ENCODE results near the gene LLPH. TPM values are rescaled to one million over a fixed set of nuclear protein-coding genes. Genes with fewer than 3 reads are reported as not detected.
A peak's percentile ranks its signal among the peaks of the same experiment; 100 is the strongest.

LLPH gene
- total RNA-seq, 1 experiment from 2014 or later: 44.3 TPM

GRCh38 chr12:66087365-66087943, 43.1 kb downstream of the LLPH start:
- TF ChIP-seq CTCF (IDR thresholded peaks at IDR 0.05; ENCODE audit: unreplicated experiment): peak; percentile 72
- Mint-ChIP-seq H3K36me3 (ENCODE audit: insufficient read depth, unreplicated experiment) (no peaks in the 10 kb centered on the region), H3K4me1 (ENCODE audit: insufficient read depth, unreplicated experiment) (peaks cover under 1% of the 10 kb centered on the region), H3K27me3 (ENCODE audit: insufficient read depth, unreplicated experiment) (no peaks in the 10 kb centered on the region), H3K9me3 (ENCODE audit: unreplicated experiment) (no peaks in the 10 kb centered on the region), H3K27ac (ENCODE audit: low read depth, unreplicated experiment) (no peak overlapping the region), H3K4me3 (ENCODE audit: unreplicated experiment) (no peak overlapping the region)
- CTCF ChIA-PET: interaction anchor here (0.5 to 4.5 kb wide), 22 partner anchors 8 to 1083 kb away, joined by 3 to 14 read pairs (median 3); no protein-coding TSS in a partner anchor
- intact Hi-C loops (cut with micrococcal nuclease): loop anchor here (1.0 to 5.0 kb wide), 7 partner anchors 50 to 781 kb away; no protein-coding TSS in a partner anchor
- POLR2A ChIA-PET: interaction anchor here (0.6 to 1.0 kb wide), 3 partner anchors 10 to 263 kb away, joined by 3 to 4 read pairs (median 3); partner anchors contain the start of gene HMGA2
- peak; percentile 79 for DNase-seq (ENCODE audit: unreplicated experiment)
- no TSS peak for BruUV-seq (replicated peaks)

DNA sequence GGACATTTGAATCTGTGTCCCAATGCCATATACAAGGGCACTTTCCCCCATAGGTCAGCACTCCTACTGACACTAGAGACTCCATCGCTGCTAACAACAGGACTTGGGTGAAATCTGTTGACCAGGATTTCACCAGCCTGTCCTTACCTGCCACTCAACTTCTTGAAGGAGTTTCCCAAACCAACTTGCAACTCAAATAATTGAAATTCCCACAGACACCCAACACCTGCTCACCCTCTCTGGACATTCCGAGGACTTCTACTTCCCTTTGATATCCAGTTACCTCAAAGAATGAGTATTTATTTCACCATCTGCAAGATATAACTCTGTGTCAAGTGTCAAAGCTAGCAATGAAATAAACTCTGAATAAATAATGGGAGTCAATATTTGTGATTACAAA, 44.6 kb downstream of the LLPH start:
- H3K4me3 Mint-ChIP-seq (ENCODE audit: unreplicated experiment): no peak overlapping the region
- BruUV-seq (replicated peaks): no TSS peak
- no peaks in the 10 kb centered on the region for H3K36me3 Mint-ChIP-seq (ENCODE audit: insufficient read depth, unreplicated experiment)
- DNase-seq (ENCODE audit: unreplicated experiment): no peak
- CTCF ChIA-PET: interaction anchor here (0.6 to 4.5 kb wide), 15 partner anchors 8 to 780 kb away, joined by 3 to 14 read pairs (median 4); no protein-coding TSS in a partner anchor
- POLR2A ChIA-PET: interaction anchor here (0.9 to 1.0 kb wide), 2 partner anchors 9 to 50 kb away, joined by 3 to 4 read pairs; no protein-coding TSS in a partner anchor
- H3K4me1 Mint-ChIP-seq (ENCODE audit: insufficient read depth, unreplicated experiment): no peaks in the 10 kb centered on the region
- intact Hi-C loops (cut with micrococcal nuclease): loop anchor here (2.0 to 5.0 kb wide), 5 partner anchors 49 to 779 kb away; no protein-coding TSS in a partner anchor
- no peak overlapping the region for H3K27ac Mint-ChIP-seq (ENCODE audit: low read depth, unreplicated experiment)
- TF ChIP-seq CTCF (IDR thresholded peaks at IDR 0.05; ENCODE audit: unreplicated experiment): no peak
- no peaks in the 10 kb centered on the region for H3K27me3 Mint-ChIP-seq (ENCODE audit: insufficient read depth, unreplicated experiment)
- H3K9me3 Mint-ChIP-seq (ENCODE audit: unreplicated experiment): no peaks in the 10 kb centered on the region

DNA sequence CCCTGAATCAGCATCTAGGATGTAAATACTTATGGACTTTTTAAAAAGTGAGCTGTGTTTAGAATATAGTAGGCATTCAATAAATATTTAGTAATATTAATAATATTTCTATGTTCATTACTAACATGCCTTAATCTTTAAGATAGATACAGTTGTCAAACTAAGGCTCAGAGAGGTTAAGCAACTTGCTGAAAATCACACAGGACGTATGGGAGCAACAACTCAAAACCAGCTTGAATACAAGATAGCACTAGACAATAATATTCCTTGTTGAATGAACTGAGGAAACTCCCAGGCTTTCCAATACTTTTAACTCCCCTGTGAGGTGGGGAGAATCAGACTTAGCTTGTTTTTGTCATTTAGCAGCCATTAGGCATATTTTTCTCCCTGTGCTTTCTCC, 45.3 kb downstream of the LLPH start:
- ChIA-PET CTCF (interaction anchor here (0.5 to 4.5 kb wide), 18 partner anchors 7 to 815 kb away, joined by 3 to 14 read pairs (median 4); no protein-coding TSS in a partner anchor), POLR2A (interaction anchor here (0.6 to 1.0 kb wide), 2 partner anchors 8 to 154 kb away, joined by 3 to 4 read pairs; no protein-coding TSS in a partner anchor)
- BruUV-seq (replicated peaks): no TSS peak
- no peaks in the 10 kb centered on the region for H3K9me3 Mint-ChIP-seq (ENCODE audit: unreplicated experiment)
- TF ChIP-seq CTCF (IDR thresholded peaks at IDR 0.05; ENCODE audit: unreplicated experiment): no peak
- H3K27ac Mint-ChIP-seq (ENCODE audit: low read depth, unreplicated experiment): no peak overlapping the region
- no peak overlapping the region for H3K4me3 Mint-ChIP-seq (ENCODE audit: unreplicated experiment)
- DNase-seq (ENCODE audit: unreplicated experiment): no peak
- no peaks in the 10 kb centered on the region for H3K36me3 Mint-ChIP-seq (ENCODE audit: insufficient read depth, unreplicated experiment)
- H3K4me1 Mint-ChIP-seq (ENCODE audit: insufficient read depth, unreplicated experiment): no peaks in the 10 kb centered on the region
- intact Hi-C loops (cut with micrococcal nuclease): loop anchor here (5.0 kb wide), 3 partner anchors 48 to 483 kb away; no protein-coding TSS in a partner anchor
- no peaks in the 10 kb centered on the region for H3K27me3 Mint-ChIP-seq (ENCODE audit: insufficient read depth, unreplicated experiment)

DNA sequence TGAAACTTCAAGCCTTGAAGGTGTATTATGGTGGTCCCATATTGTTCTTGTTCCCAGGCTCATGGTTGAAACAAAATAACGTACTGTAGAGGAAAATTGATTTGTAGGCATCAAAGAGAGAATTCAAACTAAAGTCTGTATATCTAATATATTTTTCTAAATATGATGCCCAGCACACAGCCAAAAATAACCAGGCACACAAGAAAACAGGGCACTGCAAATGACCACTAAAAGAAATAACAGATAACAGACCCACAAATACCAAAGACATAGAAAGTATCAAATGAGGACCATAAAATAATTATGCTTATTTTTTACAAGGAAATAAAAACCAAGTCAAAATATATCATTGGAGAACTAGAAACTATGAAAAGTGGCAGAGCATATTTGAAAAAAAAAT, 46.8 kb downstream of the LLPH start:
- Mint-ChIP-seq H3K9me3 (ENCODE audit: unreplicated experiment) (no peaks in the 10 kb centered on the region), H3K27me3 (ENCODE audit: insufficient read depth, unreplicated experiment) (no peaks in the 10 kb centered on the region), H3K27ac (ENCODE audit: low read depth, unreplicated experiment) (no peak overlapping the region), H3K4me1 (ENCODE audit: insufficient read depth, unreplicated experiment) (no peaks in the 10 kb centered on the region), H3K36me3 (ENCODE audit: insufficient read depth, unreplicated experiment) (no peaks in the 10 kb centered on the region), H3K4me3 (ENCODE audit: unreplicated experiment) (no peak overlapping the region)
- intact Hi-C loops (cut with micrococcal nuclease): no loop called here
- ChIA-PET POLR2A (interaction anchor here (0.7 kb wide), 1 partner anchor 259 kb away, joined by 3 read pairs; no protein-coding TSS in a partner anchor), CTCF (interaction anchor here (1.4 to 1.8 kb wide), 3 partner anchors 24 to 527 kb away, joined by 3 to 6 read pairs (median 4); no protein-coding TSS in a partner anchor)
- DNase-seq (ENCODE audit: unreplicated experiment): no peak
- no TSS peak for BruUV-seq (replicated peaks)
- TF ChIP-seq CTCF (IDR thresholded peaks at IDR 0.05; ENCODE audit: unreplicated experiment): no peak

Measured in MCF 10A (cell line).